ENCODE results near the gene DCHS1. TPM values are rescaled to one million over a fixed set of nuclear protein-coding genes. Genes with fewer than 3 reads are reported as not detected.

The DCHS1 gene
- total and polyA plus RNA-seq, 10 of the 15 experiments (the other 5 are each of a cell fraction or from before 2014, with no cell fraction given), result 0.02 to 0.64 (median 0.18) TPM; not detected in 1

DNA sequence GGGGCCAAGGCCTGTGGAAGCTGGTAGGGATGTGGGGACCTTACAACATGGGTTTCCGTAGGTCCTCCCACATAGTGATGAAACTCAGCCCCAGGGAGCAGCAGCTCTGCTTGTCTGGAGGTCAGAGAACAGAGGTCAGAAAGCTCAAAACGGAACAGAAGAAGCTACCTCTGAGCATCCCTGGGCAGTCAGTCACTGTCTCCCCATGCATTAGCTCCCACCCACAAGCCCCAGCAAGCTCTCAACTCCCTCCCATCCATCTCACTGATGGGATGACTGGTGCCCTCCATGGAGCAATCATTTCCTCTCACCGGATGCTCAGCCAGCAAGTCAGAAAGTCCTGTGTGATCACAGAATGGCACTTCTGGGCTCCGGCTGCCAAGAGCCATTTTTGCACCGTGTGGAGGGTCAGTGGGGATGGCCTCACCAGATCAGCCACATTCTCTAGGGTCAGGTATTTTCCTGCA, 38.3 kb downstream of the DCHS1 start:
- Histone ChIP-seq H3K27ac (ENCODE audit: control insufficient read depth, insufficient read depth) (no peak overlapping the region), H3K79me2 (ENCODE audit: control insufficient read depth, insufficient read depth, low read length) (peaks cover 12% of the 10 kb centered on the region), H3K4me1 (ENCODE audit: control insufficient read depth, insufficient read depth, low read length) (peaks cover 13% of the 10 kb centered on the region), H3K9me3 (replicated peaks; ENCODE audit: control insufficient read depth, insufficient read depth, low read length) (no peaks in the 10 kb centered on the region), H3K4me3 (peak overlapping the region; percentile 95; the same call in 1 of the 2 replicates), H4K20me1 (ENCODE audit: control insufficient read depth, insufficient read depth) (no peaks in the 10 kb centered on the region), H3K9ac (ENCODE audit: control insufficient read depth, insufficient read depth, low read length) (no peak overlapping the region; the same call in 1 of the 2 replicates), H3K36me3 (ENCODE audit: control insufficient read depth in 2 of 2, insufficient read depth in 2 of 2, low read length in 1 of 2) (peaks cover 0 to 6% of the 10 kb centered on the region in 2 experiments; a peak in 1 of 4 replicates), H3K27me3 (replicated peaks in 1 of 2; ENCODE audit: control insufficient read depth in 2 of 2, insufficient read depth in 2 of 2, low read length in 1 of 2) (no peaks in the 10 kb centered on the region), H2AFZ (ENCODE audit: control insufficient read depth, low read depth, low read length) (no peak overlapping the region), H3K4me2 (ENCODE audit: control insufficient read depth, insufficient read depth) (peak overlapping the region; percentile 92)
- ChIA-PET POLR2A (interaction anchor here (1.1 to 9.1 kb wide), 4 partner anchors 8 to 66 kb away, joined by 3 to 85 read pairs (median 30); partner anchors contain the start of genes ILK, MRPL17 and TAF10), CTCF (interaction anchor here (0.6 to 3.5 kb wide), 6 partner anchors 9 to 85 kb away, joined by 3 to 27 read pairs (median 20); partner anchors contain the start of genes ILK and MRPL17), RAD21 (ENCODE audit: unreplicated experiment) (interaction anchor here (1.1 to 4.3 kb wide), 7 partner anchors 8 to 238 kb away, joined by 3 to 55 read pairs (median 10); partner anchors contain the start of genes ILK, MRPL17 and RRP8), SMC1A (ENCODE audit: uncharacterized antibody, unreplicated experiment) (interaction anchor here (1.0 to 3.5 kb wide), 8 partner anchors 10 to 87 kb away, joined by 3 to 34 read pairs (median 10); partner anchors contain the start of genes ILK and MRPL17)
- BruUV-seq (replicated peaks), result no TSS peak
- FAIRE-seq, result no peak
- no peak for DNase-seq (ENCODE audit: low read depth, low spot score)
- in situ Hi-C loops (cut with MboI), result loop anchor here (10.0 kb wide), 1 partner anchor 907 kb away; no protein-coding TSS in a partner anchor
- no peak for ATAC-seq
- 81% methylated on average over 5 of the region's 5 CpGs for WGBS (ENCODE audit: insufficient coverage, insufficient replicate concordance, low lambda C conversion rate, missing lambda C conversion rate)
- TF ChIP-seq BRCA1 (IDR thresholded peaks at IDR 0.05; ENCODE audit: low read depth, low read length), result no peak
- intact Hi-C loops (cut with micrococcal nuclease; ENCODE audit: unreplicated experiment), result loop anchor here (10.0 kb wide), 1 partner anchor 907 kb away; no protein-coding TSS in a partner anchor

DNA sequence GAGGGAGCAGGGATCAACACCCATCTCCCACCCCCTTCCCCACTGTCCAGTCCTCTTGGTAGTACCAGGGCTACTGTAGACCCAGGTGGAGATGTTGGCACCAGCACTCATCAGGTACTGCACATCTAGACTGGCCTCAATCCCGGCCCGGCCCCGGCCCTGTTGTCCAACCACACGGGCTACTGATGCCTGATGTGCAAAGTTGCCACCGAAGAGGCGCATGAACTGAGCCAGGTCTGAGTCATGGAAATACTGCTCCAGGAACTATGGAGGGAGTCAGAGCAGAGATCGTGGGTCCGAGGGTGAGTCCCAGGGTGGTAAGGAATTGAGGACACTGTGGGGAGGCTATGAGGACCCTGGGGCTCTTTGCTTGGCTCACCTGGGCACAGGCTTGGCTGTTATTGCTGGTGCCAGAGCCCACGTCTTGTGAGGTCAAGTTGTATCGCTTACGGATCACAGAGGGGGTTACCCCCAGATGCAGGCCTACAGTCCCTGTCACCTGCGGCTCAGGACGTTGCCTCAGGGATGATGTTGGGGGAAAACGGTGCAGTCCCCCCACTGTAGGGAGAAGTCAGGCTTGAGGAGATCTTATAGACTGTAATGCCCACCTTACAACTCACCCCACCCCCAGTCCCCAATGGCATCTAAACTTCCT, 38.9 kb downstream of the DCHS1 start:
- intact Hi-C loops (cut with micrococcal nuclease; ENCODE audit: unreplicated experiment), result loop anchor here (10.0 kb wide), 1 partner anchor 908 kb away; no protein-coding TSS in a partner anchor
- TF ChIP-seq IKZF2 (IDR thresholded peaks at IDR 0.05), result no peak
- TF ChIP-seq CHD2 (IDR thresholded peaks at IDR 0.05; ENCODE audit: borderline replicate concordance, low read depth, low read length), result no peak
- TF ChIP-seq GABPA (IDR thresholded peaks at IDR 0.05; ENCODE audit: low read depth), result no peak
- no peaks in the 10 kb centered on the region for H3K27me3 ChIP-seq (replicated peaks in 1 of 2; ENCODE audit: control insufficient read depth in 2 of 2, insufficient read depth in 2 of 2, low read length in 1 of 2)
- no peak overlapping the region for H3K4me3 ChIP-seq
- H3K36me3 ChIP-seq (ENCODE audit: control insufficient read depth in 2 of 2, insufficient read depth in 2 of 2, low read length in 1 of 2), result peaks cover 0 to 6% of the 10 kb centered on the region in 2 experiments; a peak in 1 of 4 replicates
- WGBS (ENCODE audit: insufficient coverage, insufficient replicate concordance, low lambda C conversion rate, missing lambda C conversion rate), result 84% methylated on average over 14 of the region's 14 CpGs
- BruUV-seq (replicated peaks), result no TSS peak
- FAIRE-seq (no peak), ATAC-seq (no peak), DNase-seq (ENCODE audit: low read depth, low spot score) (no peak)
- no peak overlapping the region for H2AFZ ChIP-seq (ENCODE audit: control insufficient read depth, low read depth, low read length)
- ChIA-PET POLR2A (interaction anchor here (1.0 to 9.1 kb wide), 3 partner anchors 7 to 66 kb away, joined by 3 to 85 read pairs (median 33); partner anchors contain the start of genes MRPL17 and TAF10), CTCF (interaction anchor here (1.0 to 3.5 kb wide), 6 partner anchors 9 to 121 kb away, joined by 5 to 27 read pairs (median 16); partner anchors contain the start of genes ILK and MRPL17), SMC1A (ENCODE audit: uncharacterized antibody, unreplicated experiment) (interaction anchor here (1.0 to 3.5 kb wide), 5 partner anchors 9 to 66 kb away, joined by 3 to 34 read pairs (median 14); partner anchors contain the start of gene MRPL17), RAD21 (ENCODE audit: unreplicated experiment) (no interaction called here)
- H3K27ac ChIP-seq (ENCODE audit: control insufficient read depth, insufficient read depth), result no peak overlapping the region
- H3K9me3 ChIP-seq (replicated peaks; ENCODE audit: control insufficient read depth, insufficient read depth, low read length), result no peaks in the 10 kb centered on the region
- H3K9ac ChIP-seq (ENCODE audit: control insufficient read depth, insufficient read depth, low read length), result no peak overlapping the region
- H3K4me2 ChIP-seq (ENCODE audit: control insufficient read depth, insufficient read depth), result no peak overlapping the region
- H3K79me2 ChIP-seq (ENCODE audit: control insufficient read depth, insufficient read depth, low read length), result peaks cover 13% of the 10 kb centered on the region
- no peaks in the 10 kb centered on the region for H4K20me1 ChIP-seq (ENCODE audit: control insufficient read depth, insufficient read depth)
- peaks cover 13% of the 10 kb centered on the region for H3K4me1 ChIP-seq (ENCODE audit: control insufficient read depth, insufficient read depth, low read length)
- in situ Hi-C loops (cut with MboI), result loop anchor here (10.0 kb wide), 1 partner anchor 908 kb away; no protein-coding TSS in a partner anchor

Measured in GM12878 (cell line).